Effector CD8-positive, alpha-beta T cell (primary cell): ENCODE data around the gene EDARADD.
"Not testable (repeated sequence)": the region's sequence is repeated elsewhere in the genome, so short reads cannot be mapped to it uniquely, and the experiment has no call there.

Experiments
- DNase-seq: peaks from one replicate; lab custom pipeline; 2025; lab: John Stamatoyannopoulos, UW
- total RNA-seq, 4 experiments: gene quantifications; one replicate each; lab custom pipeline; 2026; lab: John Stamatoyannopoulos, UW

The EDARADD gene
- total RNA-seq = 8.9 to 10.9 (median 9.6) reads per million in 4 experiments

- DNase-seq = no peak
Measured at GRCh38 chr1:236393681-236394481, at the start of gene EDARADD. EDARADD (plus strand) TSS chr1:236394286; CDS start chr1:236394445, 159 bp downstream.

- DNase-seq = no peak
Measured at GRCh38 chr1:236345728-236346127, 48.4 kb upstream of the EDARADD start.

- DNase-seq = no peak
Measured at GRCh38 chr1:236348071-236348470, 46.0 kb upstream of the EDARADD start.

- no peak for DNase-seq
Measured at GRCh38 chr1:236350308-236350707, 43.8 kb upstream of the EDARADD start.

- DNase-seq = no peak
Measured at GRCh38 chr1:236351875-236352573, 42.1 kb upstream of the EDARADD start.

- DNase-seq = not testable (repeated sequence)
Measured at GRCh38 chr1:236352747-236353146, 41.3 kb upstream of the EDARADD start.

GRCh38 chr1:236353813-236354212 lies 40.3 kb upstream of the EDARADD start:
- no peak for DNase-seq

GRCh38 chr1:236354330-236355147 lies 39.5 kb upstream of the EDARADD start:
- no peak for DNase-seq

GRCh38 chr1:236356141-236356540 lies 37.9 kb upstream of the EDARADD start:
- no peak for DNase-seq

GRCh38 chr1:236361909-236362590 lies 32.0 kb upstream of the EDARADD start:
- no peak for DNase-seq

- no peak for DNase-seq
Measured at GRCh38 chr1:236363237-236363636, 30.8 kb upstream of the EDARADD start.

- DNase-seq = no peak
Measured at GRCh38 chr1:236365999-236366570, 28.0 kb upstream of the EDARADD start.

- not testable (repeated sequence) for DNase-seq
Measured at GRCh38 chr1:236366681-236367080, 27.4 kb upstream of the EDARADD start.

GRCh38 chr1:236370420-236370819 lies 23.7 kb upstream of the EDARADD start:
- DNase-seq = no peak

GRCh38 chr1:236371083-236371482 lies 23.0 kb upstream of the EDARADD start:
- no peak for DNase-seq

GRCh38 chr1:236377832-236378535 lies 16.1 kb upstream of the EDARADD start:
- DNase-seq = no peak

GRCh38 chr1:236381565-236382158 lies 12.4 kb upstream of the EDARADD start:
- DNase-seq = no peak

- DNase-seq = no peak
Measured at GRCh38 chr1:236388332-236388731, 5.8 kb upstream of the EDARADD start.

GRCh38 chr1:236389253-236389652 lies 4.8 kb upstream of the EDARADD start:
- DNase-seq = no peak

GRCh38 chr1:236391008-236391407 lies 3.1 kb upstream of the EDARADD start:
- no peak for DNase-seq
